IPS-18c (cell line): ENCODE results near the gene TSSK2.
A peak's percentile ranks its signal among the peaks of the same experiment; 100 is the strongest.
"Not testable (repeated sequence)": the region's sequence is repeated elsewhere in the genome, so short reads cannot be mapped to it uniquely, and the experiment has no call there.

ENCODE experiments used
- H3K4me3 ChIP-seq: 2 replicates; pipeline ENCODE4 v1.7.0; 2013; ENCODE audit warnings: low read depth, mild to moderate bottlenecking, low read length, moderate library complexity; ENCODE audit not compliant: insufficient read depth
- H3K9me3 ChIP-seq: one replicate; pipeline ENCODE4 v1.6.1; 2013; ENCODE audit warnings: mild to moderate bottlenecking, low read length, moderate library complexity; ENCODE audit not compliant: control insufficient read depth, insufficient read depth

TSSK2 gene

DNA sequence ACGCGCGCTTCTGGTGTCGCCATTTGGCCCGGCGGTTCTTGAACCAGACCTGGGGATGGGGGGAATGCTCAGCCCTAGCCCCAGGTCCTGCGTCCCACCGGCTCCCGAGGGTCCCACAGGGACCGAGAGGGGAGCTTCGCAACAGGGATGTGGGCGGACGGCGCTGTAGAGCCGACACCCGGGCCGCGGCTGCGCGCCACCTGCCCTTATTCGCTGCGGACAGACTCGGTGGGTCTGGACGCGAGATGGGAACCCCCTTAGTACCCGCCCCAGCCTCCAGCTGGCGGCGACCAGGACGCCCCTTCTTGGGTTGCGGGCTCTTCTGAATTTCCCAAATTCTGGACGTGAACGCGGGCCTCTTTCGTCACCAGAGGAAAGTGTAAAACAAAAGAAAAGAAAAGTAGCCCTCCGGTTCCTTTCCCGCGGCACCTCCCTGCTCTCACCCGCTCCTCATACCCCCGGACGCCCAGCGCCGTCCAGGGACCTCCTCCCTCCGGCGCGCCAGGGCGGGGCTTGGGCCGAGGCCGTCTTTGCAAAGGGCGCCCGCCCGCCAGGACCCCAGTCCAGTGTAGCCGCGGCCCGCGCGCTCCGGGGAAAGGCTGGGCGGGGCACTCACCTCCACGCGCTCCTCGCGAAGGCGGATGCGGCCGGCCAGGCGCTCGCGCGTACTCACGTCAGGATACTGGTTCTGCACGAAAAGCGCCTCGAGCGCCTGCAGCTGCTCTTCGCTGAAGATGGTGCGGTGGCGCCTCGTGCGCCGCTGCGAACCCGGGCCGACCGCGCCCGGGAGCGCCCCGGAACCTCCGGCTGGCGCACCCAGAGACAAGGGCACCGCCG, 18.2 kb downstream of the TSSK2 start:
- H3K4me3 ChIP-seq: peak overlapping the region; percentile 58
- H3K9me3 ChIP-seq: peaks cover 7% of the 10 kb centered on the region

GRCh38 chr22:19149991-19150390, 18.9 kb downstream of the TSSK2 start, which contains the start of gene GSC2:
GSC2 (minus strand) TSS chr22:19150292; CDS start chr22:19150283, 9 bp downstream.
- peaks cover 7% of the 10 kb centered on the region for H3K9me3 ChIP-seq
- H3K4me3 ChIP-seq: peak within 1 kb of the TSS; percentile 58

GRCh38 chr22:19150482-19151328, 19.6 kb downstream of the TSSK2 start:
- Histone ChIP-seq H3K4me3 (peak overlapping the region; percentile 20; the same call in 1 of the 2 replicates), H3K9me3 (peaks cover 7% of the 10 kb centered on the region)

- Histone ChIP-seq H3K4me3 (no peak overlapping the region), H3K9me3 (peaks cover 7% of the 10 kb centered on the region)
Measured at GRCh38 chr22:19151329-19152191, 20.5 kb downstream of the TSSK2 start.

DNA sequence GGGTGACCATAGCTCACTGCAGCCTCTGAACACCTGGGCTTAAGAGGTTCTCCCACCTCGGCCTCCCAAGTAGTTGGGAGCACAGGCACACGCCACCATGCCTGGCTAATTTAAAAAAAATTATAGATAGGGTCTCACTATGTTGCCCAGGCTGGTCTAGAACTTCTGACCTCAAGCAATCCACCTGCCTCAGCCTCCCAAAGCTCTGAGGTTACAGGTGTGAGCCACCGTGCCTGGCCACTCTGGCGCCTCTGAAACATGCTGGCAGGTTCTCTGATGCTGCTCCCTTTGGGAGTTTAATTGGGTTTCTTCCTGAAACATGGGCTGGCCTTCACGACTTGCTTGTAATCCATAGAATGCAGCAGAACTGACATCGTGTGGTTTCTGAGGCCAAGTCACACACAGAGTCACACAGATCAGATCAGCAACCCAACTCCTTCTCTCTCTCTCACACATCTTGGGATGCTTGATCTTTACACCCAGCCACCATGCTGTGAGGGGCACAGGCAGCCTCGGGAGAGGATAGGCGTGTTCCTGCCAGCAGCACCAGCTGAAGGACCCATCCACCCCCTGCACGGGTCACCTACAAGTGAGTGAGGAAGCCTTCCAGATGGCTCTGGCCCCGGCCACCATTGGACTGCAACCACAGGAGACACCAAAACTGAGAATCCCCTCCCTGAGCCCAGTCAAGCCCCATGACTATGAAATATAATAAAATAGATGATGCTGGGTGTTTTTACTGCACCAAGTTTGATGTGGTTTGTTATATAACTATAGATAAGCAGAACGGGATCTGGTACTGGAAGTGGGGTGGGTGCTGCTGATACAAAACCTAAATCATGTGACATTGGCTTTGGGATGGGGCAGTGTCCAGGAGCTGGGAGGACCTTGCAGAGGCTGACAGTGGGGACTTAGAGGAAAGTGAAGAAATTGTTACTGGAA, 22.1 kb downstream of the TSSK2 start:
- no peak overlapping the region for H3K4me3 ChIP-seq

DNA sequence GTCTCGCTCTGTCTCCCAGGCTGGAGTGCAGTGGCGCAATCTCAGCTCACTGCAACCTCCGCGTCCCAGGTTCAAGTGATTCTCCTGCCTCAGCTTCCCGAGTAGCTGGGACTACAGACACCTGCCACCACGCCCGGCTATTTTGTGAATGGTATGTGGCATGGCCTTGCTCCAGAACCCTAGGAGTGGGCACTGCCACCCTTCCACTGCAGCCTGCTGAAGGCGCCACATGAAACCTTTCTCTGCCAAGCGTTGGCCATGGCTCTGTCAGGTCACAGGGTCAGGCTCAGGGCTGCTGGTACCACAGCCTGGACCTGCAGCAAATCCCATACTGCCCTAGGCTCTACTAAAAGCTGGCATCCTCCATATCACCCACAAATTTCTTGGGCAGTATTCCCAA, 25.0 kb downstream of the TSSK2 start:
- not testable (repeated sequence) for H3K9me3 ChIP-seq, H3K4me3 ChIP-seq

More for the DNA sequence above, 22.1 kb downstream of the TSSK2 start:
- H3K9me3 ChIP-seq: peaks cover 7% of the 10 kb centered on the region

DNA sequence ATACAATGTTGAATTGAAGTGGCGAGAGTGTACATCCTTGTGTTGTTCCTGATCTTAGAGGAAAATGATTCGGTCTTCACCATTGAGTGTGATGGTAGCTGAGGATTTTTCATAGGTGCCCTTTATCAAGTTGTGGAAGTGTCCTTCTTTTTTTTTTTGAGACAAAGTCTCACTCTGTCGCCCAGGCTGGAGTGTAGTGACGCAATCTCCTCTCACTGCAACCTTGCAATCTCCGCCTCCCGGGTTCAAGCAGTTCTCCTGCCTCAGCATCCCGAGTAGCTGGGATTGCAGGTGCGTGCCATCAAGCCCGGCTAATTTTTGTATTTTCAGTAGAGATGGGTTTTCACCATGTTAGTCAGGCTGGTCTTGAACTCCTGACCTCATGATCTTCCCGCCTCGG, 27.5 kb downstream of the TSSK2 start:
- not testable (repeated sequence) for H3K4me3 ChIP-seq, H3K9me3 ChIP-seq

DNA sequence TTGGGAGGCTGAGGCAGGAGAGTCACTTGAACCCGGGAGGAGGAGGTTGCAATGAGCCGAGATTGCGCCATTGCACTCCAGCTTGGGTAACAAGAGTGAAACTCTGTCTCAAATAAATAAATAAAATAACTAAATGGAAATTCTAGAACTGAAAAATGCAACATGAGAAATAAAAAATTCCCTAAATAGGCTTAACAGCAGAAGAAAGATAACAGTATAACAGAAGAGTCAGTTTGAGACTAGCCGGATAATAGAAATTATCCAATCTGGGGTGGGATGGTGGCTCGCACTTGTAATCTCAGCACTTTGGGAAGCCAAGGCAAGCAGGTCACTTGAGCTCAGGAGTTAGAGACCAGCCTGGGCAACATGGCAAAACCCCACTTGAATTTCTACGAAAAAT, 33.3 kb downstream of the TSSK2 start:
- H3K4me3 ChIP-seq: no peak overlapping the region
- no peaks in the 10 kb centered on the region for H3K9me3 ChIP-seq

- no peak overlapping the region for H3K4me3 ChIP-seq
- no peaks in the 10 kb centered on the region for H3K9me3 ChIP-seq
Measured at GRCh38 chr22:19166421-19166820, 35.3 kb downstream of the TSSK2 start.

- H3K9me3 ChIP-seq: no peaks in the 10 kb centered on the region
Measured at GRCh38 chr22:19167106-19167869, 36.2 kb downstream of the TSSK2 start.

DNA sequence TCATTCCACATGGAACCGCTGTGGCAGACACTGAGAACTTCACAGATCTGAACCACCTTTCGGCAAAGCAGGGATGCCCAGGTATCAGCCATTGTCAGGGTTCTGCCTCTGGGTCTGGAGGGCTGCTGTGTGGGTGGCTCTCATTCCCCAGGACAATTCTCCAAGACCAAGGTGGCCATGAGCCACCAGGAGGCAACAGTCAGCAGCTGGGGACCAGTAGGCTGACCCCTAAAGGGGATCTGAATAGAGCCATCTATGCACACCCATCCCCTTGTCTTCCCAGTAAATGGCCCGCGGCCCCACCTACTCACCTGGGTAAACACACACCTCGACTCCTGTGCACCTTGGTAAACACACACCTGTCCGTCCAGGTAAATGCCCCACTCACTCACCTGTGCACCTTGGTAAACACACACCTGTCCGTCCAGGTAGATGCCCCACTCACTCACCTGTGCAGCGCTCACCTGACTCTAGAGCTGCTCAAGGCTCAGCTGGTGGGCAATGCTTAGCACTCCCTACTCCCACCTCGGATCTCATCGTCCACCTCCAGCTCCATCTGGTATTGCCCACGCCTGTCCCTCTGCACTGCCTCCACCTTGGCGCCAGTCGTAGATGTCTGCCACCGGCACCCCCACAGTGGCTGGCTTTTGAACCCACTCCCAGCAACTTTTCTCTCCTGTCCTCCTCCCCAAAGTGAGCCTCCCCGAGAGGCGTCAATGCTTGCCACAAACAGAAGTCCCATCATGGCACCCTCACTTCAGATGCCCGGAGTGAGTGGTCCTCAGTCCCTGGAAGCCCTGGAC, 37.2 kb downstream of the TSSK2 start:
- H3K4me3 ChIP-seq: no peak overlapping the region
- no peaks in the 10 kb centered on the region for H3K9me3 ChIP-seq

More at GRCh38 chr22:19167106-19167869, 36.2 kb downstream of the TSSK2 start:
- no peak overlapping the region for H3K4me3 ChIP-seq

GRCh38 chr22:19169002-19169946, 38.2 kb downstream of the TSSK2 start:
- Histone ChIP-seq H3K9me3 (no peaks in the 10 kb centered on the region), H3K4me3 (peak overlapping the region; percentile 55)

DNA sequence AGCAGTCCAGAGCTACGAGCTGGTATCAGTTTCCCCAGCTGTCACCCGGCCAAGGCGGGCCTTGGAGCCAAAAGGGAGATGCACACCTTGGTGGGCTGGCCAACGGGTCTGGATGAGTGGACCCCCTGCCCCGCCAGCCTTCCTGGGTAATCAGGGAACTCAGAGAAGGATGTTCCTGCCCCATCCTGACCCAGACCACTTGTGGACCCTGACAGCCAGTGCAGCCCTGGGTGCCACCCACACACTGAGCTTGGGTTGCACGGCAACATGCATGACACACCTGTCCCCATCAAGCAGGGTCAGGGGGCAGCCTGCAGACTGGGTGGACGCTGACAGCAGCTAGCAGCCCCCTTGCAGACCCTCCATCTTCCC, 38.8 kb downstream of the TSSK2 start:
- H3K4me3 ChIP-seq: peak overlapping the region; percentile 55; the same call in 1 of the 2 replicates

More for the DNA sequence above, 38.8 kb downstream of the TSSK2 start:
- no peaks in the 10 kb centered on the region for H3K9me3 ChIP-seq
